ENCODE results near the gene LYZL1.

DNA sequence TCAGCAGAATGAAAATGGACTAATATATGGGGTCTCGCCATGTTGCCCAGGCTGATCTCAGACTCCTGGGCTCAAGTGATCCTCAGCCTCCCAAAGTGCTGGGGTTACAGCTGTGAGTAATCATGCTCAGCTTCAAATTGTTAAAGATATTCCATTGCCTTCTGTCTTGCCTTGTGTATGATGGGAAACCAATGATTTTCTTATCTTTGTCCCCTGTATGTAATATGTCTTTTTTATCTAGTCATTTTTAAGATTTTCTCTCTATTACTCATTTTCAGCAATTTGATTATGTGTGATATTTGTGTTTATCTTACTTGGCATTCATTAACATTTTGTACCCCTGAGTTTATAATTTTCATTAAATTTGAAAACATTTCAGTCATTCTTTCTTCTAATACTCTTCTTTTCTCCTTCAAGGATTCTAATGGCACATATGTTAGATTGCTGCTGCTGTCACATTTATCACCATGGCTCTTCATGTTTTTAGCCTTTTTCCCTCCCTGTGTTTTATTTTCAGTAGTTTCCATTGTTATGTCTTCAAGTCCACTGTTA is 12.6 kb downstream of the LYZL1 start:
- no peak for TF ChIP-seq POLR2A (IDR thresholded peaks at IDR 0.05)
- TF ChIP-seq, protein P1, sequence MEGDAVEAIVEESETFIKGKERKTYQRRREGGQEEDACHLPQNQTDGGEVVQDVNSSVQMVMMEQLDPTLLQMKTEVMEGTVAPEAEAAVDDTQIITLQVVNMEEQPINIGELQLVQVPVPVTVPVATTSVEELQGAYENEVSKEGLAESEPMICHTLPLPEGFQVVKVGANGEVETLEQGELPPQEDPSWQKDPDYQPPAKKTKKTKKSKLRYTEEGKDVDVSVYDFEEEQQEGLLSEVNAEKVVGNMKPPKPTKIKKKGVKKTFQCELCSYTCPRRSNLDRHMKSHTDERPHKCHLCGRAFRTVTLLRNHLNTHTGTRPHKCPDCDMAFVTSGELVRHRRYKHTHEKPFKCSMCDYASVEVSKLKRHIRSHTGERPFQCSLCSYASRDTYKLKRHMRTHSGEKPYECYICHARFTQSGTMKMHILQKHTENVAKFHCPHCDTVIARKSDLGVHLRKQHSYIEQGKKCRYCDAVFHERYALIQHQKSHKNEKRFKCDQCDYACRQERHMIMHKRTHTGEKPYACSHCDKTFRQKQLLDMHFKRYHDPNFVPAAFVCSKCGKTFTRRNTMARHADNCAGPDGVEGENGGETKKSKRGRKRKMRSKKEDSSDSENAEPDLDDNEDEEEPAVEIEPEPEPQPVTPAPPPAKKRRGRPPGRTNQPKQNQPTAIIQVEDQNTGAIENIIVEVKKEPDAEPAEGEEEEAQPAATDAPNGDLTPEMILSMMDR (IDR thresholded peaks at IDR 0.05), result no peak

All from gastroesophageal sphincter (tissue), 3 donors.